GM23338 (cell line): Measurements from ENCODE around the gene AHSP. TPM values are rescaled to one million over a fixed set of nuclear protein-coding genes. Genes with fewer than 3 reads are reported as not detected.

Experiments used
- ATAC-seq: fragments of 200-7000 bp; cut with Tn5 transposase; 3 replicates; pipeline ENCODE4 v1.9.1; 2020
- DNase-seq: peaks from one replicate; pipeline ENCODE4 v3.0.0-alpha.2; 2015; ENCODE audit warnings: low spot score
- H2AFZ ChIP-seq: fragments of 200-600 bp; sonication (generic); 2 replicates; pipeline ENCODE4 v1.8.0; 2016; ENCODE audit warnings: antibody characterized with exemption, mild to moderate bottlenecking, moderate library complexity
- H3F3A ChIP-seq: fragments of 200-600 bp; sonication (generic); replicated peaks from 2 replicates; pipeline ENCODE4 v1.8.0; 2017; ENCODE audit warnings: antibody characterized with exemption, mixed run types, low read depth
- H3K27ac ChIP-seq: fragments of 200-600 bp; sonication (generic); 2 replicates; pipeline ENCODE4 v1.6.1; 2016; ENCODE audit warnings: low read depth
- H3K27me3 ChIP-seq: fragments of 200-600 bp; sonication (generic); 2 replicates; pipeline ENCODE4 v1.8.0; 2016; ENCODE audit warnings: mild to moderate bottlenecking, mixed run types, moderate library complexity; ENCODE audit not compliant: insufficient read depth
- H3K36me3 ChIP-seq: fragments of 200-600 bp; sonication (generic); 2 replicates; pipeline ENCODE4 v1.8.0; 2016; ENCODE audit warnings: mild to moderate bottlenecking; ENCODE audit not compliant: insufficient read depth
- H3K4me1 ChIP-seq: fragments of 200-600 bp; sonication (generic); 2 replicates; pipeline ENCODE4 v1.8.0; 2016; ENCODE audit warnings: mild to moderate bottlenecking, moderate library complexity; ENCODE audit not compliant: insufficient read depth
- H3K4me2 ChIP-seq: fragments of 200-600 bp; sonication (generic); 2 replicates; pipeline ENCODE4 v1.7.1; 2017; ENCODE audit warnings: mixed run types
- H3K4me3 ChIP-seq: fragments of 200-600 bp; sonication (generic); 2 replicates; pipeline ENCODE4 v1.6.1; 2016; ENCODE audit warnings: mixed run types
- H3K79me2 ChIP-seq: fragments of 200-600 bp; sonication (generic); replicated peaks from 2 replicates; pipeline ENCODE4 v1.8.0; 2017; ENCODE audit warnings: mild to moderate bottlenecking; ENCODE audit not compliant: insufficient read depth
- H3K9me2 ChIP-seq: fragments of 200-600 bp; sonication (generic); 2 replicates; pipeline ENCODE4 v1.8.0; 2017; ENCODE audit not compliant: insufficient read depth
- H4K20me1 ChIP-seq: fragments of 200-600 bp; sonication (generic); replicated peaks from 2 replicates; pipeline ENCODE4 v1.8.0; 2017; ENCODE audit warnings: mild to moderate bottlenecking; ENCODE audit not compliant: insufficient read depth
- H3K27ac Mint-ChIP-seq: 2 replicates; pipeline ENCODE4 v1.8.0; 2020; ENCODE audit warnings: inconsistent platforms, mild to moderate bottlenecking, moderate library complexity, mixed read lengths
- H3K27me3 Mint-ChIP-seq: 3 replicates; pipeline ENCODE4 v1.8.0; 2022; ENCODE audit warnings: low read depth, mild to moderate bottlenecking, moderate library complexity, mixed read lengths, inconsistent platforms; ENCODE audit not compliant: insufficient read depth, poor library complexity
- H3K36me3 Mint-ChIP-seq: 3 replicates; pipeline ENCODE4 v1.8.0; 2021; ENCODE audit warnings: low read depth, mild to moderate bottlenecking, inconsistent platforms, moderate library complexity, mixed read lengths
- H3K4me1 Mint-ChIP-seq: 3 replicates; pipeline ENCODE4 v1.8.0; 2020; ENCODE audit warnings: mild to moderate bottlenecking, inconsistent platforms, mixed read lengths
- H3K4me3 Mint-ChIP-seq: 3 replicates; pipeline ENCODE4 v1.8.0; 2021; ENCODE audit warnings: moderate library complexity, mild to moderate bottlenecking, inconsistent platforms, mixed read lengths
- H3K9me3 Mint-ChIP-seq: 3 replicates; pipeline ENCODE4 v1.8.0; 2020; ENCODE audit warnings: moderate library complexity, mild to moderate bottlenecking, inconsistent platforms, mixed read lengths
- CTCF ChIP-seq, 2 experiments: fragments of 200-600 bp in 1 of 2; sonication (generic) in 1 of 2; conservative IDR thresholded peaks; 2 replicates each; pipeline versions ENCODE4 v1.5.1 to v1.6.1; 2016 to 2017; ENCODE audit warnings: antibody characterized with exemption in 2 of 2, low read depth in 2 of 2, mild to moderate bottlenecking in 2 of 2, moderate library complexity in 1 of 2
- ETS1 ChIP-seq: IDR thresholded peaks from 2 replicates; pipeline ENCODE4 v1.6.1; 2016; ENCODE audit warnings: antibody characterized with exemption
- EZH2phosphoT487 ChIP-seq: fragments of 200-600 bp; sonication (generic); IDR thresholded peaks from one replicate; pipeline ENCODE4 v1.8.1; 2018; ENCODE audit warnings: antibody characterized with exemption; ENCODE audit not compliant: unreplicated experiment
- POLR2AphosphoS5 ChIP-seq: IDR thresholded peaks from 2 replicates; pipeline ENCODE4 v1.6.1; 2016; ENCODE audit warnings: antibody characterized with exemption, low read depth
- polyA plus RNA-seq: library from polyadenylated mRNA; unstranded; fragments of >200 nt; fragmentation: Nextera tagmentation; extraction: Ambion mirVana; gene quantifications from 2 replicates; pipeline ENCODE4 v1.2.1, GENCODE V29; 2016
- total RNA-seq: library from RNA; depleted of rRNA; stranded (reverse); fragments of >200 nt; shearing (Covaris generic); gene quantifications from 2 replicates; pipeline ENCODE4 v1.2.3, GENCODE V29; 2014
- TF ChIP-seq, protein P1 (sequence below): fragments of 250-450 bp; sonication (Bioruptor Pico); IDR thresholded peaks from 2 replicates; pipeline ENCODE4 v1.5.0; 2020; ENCODE audit warnings: mild to moderate bottlenecking, moderate library complexity

The AHSP gene
- total and polyA plus RNA-seq, 2 experiments from 2014 or later, result 2.1 TPM; not detected in 1

- no peak overlapping the region for H3K4me3 Mint-ChIP-seq
- no peaks in the 10 kb centered on the region for H3K79me2 ChIP-seq
- H3K36me3 ChIP-seq, result no peaks in the 10 kb centered on the region
- no peak overlapping the region for H3K4me2 ChIP-seq
- H3K36me3 Mint-ChIP-seq, result peaks cover 30% of the 10 kb centered on the region
- H3F3A ChIP-seq, result no peaks in the 10 kb centered on the region
- no peaks in the 10 kb centered on the region for H3K9me2 ChIP-seq
- H3K4me1 Mint-ChIP-seq, result peaks cover 10% of the 10 kb centered on the region; the same call in 2 of the 3 replicates
- H3K27ac Mint-ChIP-seq, result no peak overlapping the region
- no peaks in the 10 kb centered on the region for H4K20me1 ChIP-seq
- TF ChIP-seq CTCF (conservative IDR thresholded peaks at IDR 0.05; ENCODE audit: low read depth in 2 of 2), result no peak
- TF ChIP-seq EZH2phosphoT487, result no peak
- TF ChIP-seq, protein P1, sequence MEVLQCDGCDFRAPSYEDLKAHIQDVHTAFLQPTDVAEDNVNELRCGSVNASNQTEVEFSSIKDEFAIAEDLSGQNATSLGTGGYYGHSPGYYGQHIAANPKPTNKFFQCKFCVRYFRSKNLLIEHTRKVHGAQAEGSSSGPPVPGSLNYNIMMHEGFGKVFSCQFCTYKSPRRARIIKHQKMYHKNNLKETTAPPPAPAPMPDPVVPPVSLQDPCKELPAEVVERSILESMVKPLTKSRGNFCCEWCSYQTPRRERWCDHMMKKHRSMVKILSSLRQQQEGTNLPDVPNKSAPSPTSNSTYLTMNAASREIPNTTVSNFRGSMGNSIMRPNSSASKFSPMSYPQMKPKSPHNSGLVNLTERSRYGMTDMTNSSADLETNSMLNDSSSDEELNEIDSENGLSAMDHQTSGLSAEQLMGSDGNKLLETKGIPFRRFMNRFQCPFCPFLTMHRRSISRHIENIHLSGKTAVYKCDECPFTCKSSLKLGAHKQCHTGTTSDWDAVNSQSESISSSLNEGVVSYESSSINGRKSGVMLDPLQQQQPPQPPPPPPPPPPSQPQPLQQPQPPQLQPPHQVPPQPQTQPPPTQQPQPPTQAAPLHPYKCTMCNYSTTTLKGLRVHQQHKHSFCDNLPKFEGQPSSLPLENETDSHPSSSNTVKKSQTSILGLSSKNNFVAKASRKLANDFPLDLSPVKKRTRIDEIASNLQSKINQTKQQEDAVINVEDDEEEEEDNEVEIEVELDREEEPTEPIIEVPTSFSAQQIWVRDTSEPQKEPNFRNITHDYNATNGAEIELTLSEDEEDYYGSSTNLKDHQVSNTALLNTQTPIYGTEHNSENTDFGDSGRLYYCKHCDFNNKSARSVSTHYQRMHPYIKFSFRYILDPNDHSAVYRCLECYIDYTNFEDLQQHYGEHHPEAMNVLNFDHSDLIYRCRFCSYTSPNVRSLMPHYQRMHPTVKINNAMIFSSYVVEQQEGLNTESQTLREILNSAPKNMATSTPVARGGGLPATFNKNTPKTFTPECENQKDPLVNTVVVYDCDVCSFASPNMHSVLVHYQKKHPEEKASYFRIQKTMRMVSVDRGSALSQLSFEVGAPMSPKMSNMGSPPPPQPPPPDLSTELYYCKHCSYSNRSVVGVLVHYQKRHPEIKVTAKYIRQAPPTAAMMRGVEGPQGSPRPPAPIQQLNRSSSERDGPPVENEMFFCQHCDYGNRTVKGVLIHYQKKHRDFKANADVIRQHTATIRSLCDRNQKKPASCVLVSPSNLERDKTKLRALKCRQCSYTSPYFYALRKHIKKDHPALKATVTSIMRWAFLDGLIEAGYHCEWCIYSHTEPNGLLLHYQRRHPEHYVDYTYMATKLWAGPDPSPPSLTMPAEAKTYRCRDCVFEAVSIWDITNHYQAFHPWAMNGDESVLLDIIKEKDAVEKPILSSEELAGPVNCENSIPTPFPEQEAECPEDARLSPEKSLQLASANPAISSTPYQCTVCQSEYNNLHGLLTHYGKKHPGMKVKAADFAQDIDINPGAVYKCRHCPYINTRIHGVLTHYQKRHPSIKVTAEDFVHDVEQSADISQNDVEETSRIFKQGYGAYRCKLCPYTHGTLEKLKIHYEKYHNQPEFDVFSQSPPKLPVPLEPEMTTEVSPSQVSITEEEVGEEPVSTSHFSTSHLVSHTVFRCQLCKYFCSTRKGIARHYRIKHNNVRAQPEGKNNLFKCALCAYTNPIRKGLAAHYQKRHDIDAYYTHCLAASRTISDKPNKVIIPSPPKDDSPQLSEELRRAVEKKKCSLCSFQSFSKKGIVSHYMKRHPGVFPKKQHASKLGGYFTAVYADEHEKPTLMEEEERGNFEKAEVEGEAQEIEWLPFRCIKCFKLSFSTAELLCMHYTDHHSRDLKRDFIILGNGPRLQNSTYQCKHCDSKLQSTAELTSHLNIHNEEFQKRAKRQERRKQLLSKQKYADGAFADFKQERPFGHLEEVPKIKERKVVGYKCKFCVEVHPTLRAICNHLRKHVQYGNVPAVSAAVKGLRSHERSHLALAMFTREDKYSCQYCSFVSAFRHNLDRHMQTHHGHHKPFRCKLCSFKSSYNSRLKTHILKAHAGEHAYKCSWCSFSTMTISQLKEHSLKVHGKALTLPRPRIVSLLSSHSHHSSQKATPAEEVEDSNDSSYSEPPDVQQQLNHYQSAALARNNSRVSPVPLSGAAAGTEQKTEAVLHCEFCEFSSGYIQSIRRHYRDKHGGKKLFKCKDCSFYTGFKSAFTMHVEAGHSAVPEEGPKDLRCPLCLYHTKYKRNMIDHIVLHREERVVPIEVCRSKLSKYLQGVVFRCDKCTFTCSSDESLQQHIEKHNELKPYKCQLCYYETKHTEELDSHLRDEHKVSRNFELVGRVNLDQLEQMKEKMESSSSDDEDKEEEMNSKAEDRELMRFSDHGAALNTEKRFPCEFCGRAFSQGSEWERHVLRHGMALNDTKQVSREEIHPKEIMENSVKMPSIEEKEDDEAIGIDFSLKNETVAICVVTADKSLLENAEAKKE, result no peak
- TF ChIP-seq POLR2AphosphoS5, result no peak
- TF ChIP-seq ETS1, result no peak
- H3K9me3 Mint-ChIP-seq, result no peaks in the 10 kb centered on the region; the same call in 2 of the 3 replicates
- peaks cover 33% of the 10 kb centered on the region for H3K27me3 Mint-ChIP-seq
- no peak for ATAC-seq
- H3K4me1 ChIP-seq, result no peaks in the 10 kb centered on the region
- H3K27ac ChIP-seq, result no peak overlapping the region
- H3K4me3 ChIP-seq, result no peak overlapping the region
- H2AFZ ChIP-seq, result no peak overlapping the region
- peaks cover 35% of the 10 kb centered on the region for H3K27me3 ChIP-seq
- DNase-seq, result no peak
Observed at GRCh38 chr16:31491778-31492418, 35.8 kb upstream of the AHSP start.
